Islet precursor cell (in vitro differentiated cells): ENCODE data around the gene SLC16A3.
A peak's percentile ranks its signal among the peaks of the same experiment; 100 is the strongest.

Source experiments
- DNase-seq: peaks from one replicate; pipeline ENCODE4 v3.0.0-alpha.2; 2018

The SLC16A3 gene

GRCh38 chr17:82269882-82270500 lies 41.1 kb downstream of the SLC16A3 start:
- no peak for DNase-seq

GRCh38 chr17:82270651-82271050 lies 41.8 kb downstream of the SLC16A3 start:
- DNase-seq, result no peak

- no peak for DNase-seq
Measured at GRCh38 chr17:82271401-82271800, 42.6 kb downstream of the SLC16A3 start.

- DNase-seq, result peak; percentile 75
Measured at GRCh38 chr17:82272495-82273326, 43.9 kb downstream of the SLC16A3 start.

- DNase-seq, result peak; percentile 96
Measured at GRCh38 chr17:82273327-82274133, 44.7 kb downstream of the SLC16A3 start, which contains the start of gene CSNK1D. CSNK1D (minus strand) TSS chr17:82273700; CDS start chr17:82273381, 319 bp downstream.

- no peak for DNase-seq
Measured at GRCh38 chr17:82274134-82275020, 45.5 kb downstream of the SLC16A3 start.

GRCh38 chr17:82275326-82275725 lies 46.5 kb downstream of the SLC16A3 start:
- no peak for DNase-seq

- DNase-seq, result no peak
Measured at GRCh38 chr17:82276938-82277337, 48.1 kb downstream of the SLC16A3 start.

GRCh38 chr17:82277851-82278250 lies 49.0 kb downstream of the SLC16A3 start:
- DNase-seq, result peak; percentile 51

GRCh38 chr17:82278308-82278707 lies 49.5 kb downstream of the SLC16A3 start:
- DNase-seq, result peak; percentile 50

GRCh38 chr17:82278786-82279391 lies 50.0 kb downstream of the SLC16A3 start:
- no peak for DNase-seq

- peak; percentile 47 for DNase-seq
Measured at GRCh38 chr17:82280537-82280936, 51.7 kb downstream of the SLC16A3 start.

- no peak for DNase-seq
Measured at GRCh38 chr17:82281076-82281475, 52.2 kb downstream of the SLC16A3 start.

GRCh38 chr17:82281502-82282238 lies 52.8 kb downstream of the SLC16A3 start:
- no peak for DNase-seq

GRCh38 chr17:82282239-82283207 lies 53.7 kb downstream of the SLC16A3 start:
- DNase-seq, result no peak

- DNase-seq, result no peak
Measured at GRCh38 chr17:82283208-82283749, 54.4 kb downstream of the SLC16A3 start.

- no peak for DNase-seq
Measured at GRCh38 chr17:82285141-82285540, 56.3 kb downstream of the SLC16A3 start.

- DNase-seq, result no peak
Measured at GRCh38 chr17:82287013-82287867, 58.4 kb downstream of the SLC16A3 start.
